ENCODE data around the gene MPP4.

The MPP4 gene

GRCh38 chr2:201653221-201653620 is 45.2 kb downstream of the MPP4 start:
- no peak for DNase-seq (ENCODE audit: low read depth)
- TF ChIP-seq CTCF (IDR thresholded peaks at IDR 0.05; ENCODE audit: low read depth, low read length, missing control alignments) = no peak
- no peak overlapping the region for H3K4me3 ChIP-seq (ENCODE audit: low read depth, low read length)

- no peak for TF ChIP-seq CTCF (IDR thresholded peaks at IDR 0.05; ENCODE audit: low read depth, low read length, missing control alignments)
- DNase-seq (ENCODE audit: low read depth) = no peak
- H3K4me3 ChIP-seq (ENCODE audit: low read depth, low read length) = no peak overlapping the region
These were observed 49.0 kb downstream of the MPP4 start for GRCh38 chr2:201649442-201649841.

- H3K4me3 ChIP-seq (ENCODE audit: low read depth, low read length) = no peak overlapping the region
- TF ChIP-seq CTCF (IDR thresholded peaks at IDR 0.05; ENCODE audit: low read depth, low read length, missing control alignments) = no peak
- no peak for DNase-seq (ENCODE audit: low read depth)
These were observed 51.0 kb downstream of the MPP4 start for GRCh38 chr2:201647431-201647830.

GRCh38 chr2:201644001-201644400 is 54.4 kb downstream of the MPP4 start:
- no peak for TF ChIP-seq CTCF (IDR thresholded peaks at IDR 0.05; ENCODE audit: low read depth, low read length, missing control alignments)
- no peak for DNase-seq (ENCODE audit: low read depth)
- no peak overlapping the region for H3K4me3 ChIP-seq (ENCODE audit: low read depth, low read length)

- no peak for DNase-seq (ENCODE audit: low read depth)
- TF ChIP-seq CTCF (IDR thresholded peaks at IDR 0.05; ENCODE audit: low read depth, low read length, missing control alignments) = no peak
- H3K4me3 ChIP-seq (ENCODE audit: low read depth, low read length) = peak within 1 kb of the TSS; percentile 71
These were observed 55.1 kb downstream of the MPP4 start, which contains the start of gene TMEM237 for GRCh38 chr2:201643216-201643890. TSS of gene TMEM237 (minus strand) at chr2:201643503. CDS start at chr2:201643400, 103 bp downstream.

GRCh38 chr2:201642579-201643215 is 55.7 kb downstream of the MPP4 start:
- no peak for TF ChIP-seq CTCF (IDR thresholded peaks at IDR 0.05; ENCODE audit: low read depth, low read length, missing control alignments)
- H3K4me3 ChIP-seq (ENCODE audit: low read depth, low read length) = peak overlapping the region; percentile 71
- peak; percentile 22 for DNase-seq (ENCODE audit: low read depth)

Measured in GM12864 (cell line).